NCI-H748 (cell line): ENCODE measurements around the gene SGSM2.

Experiments
- DNase-seq: peaks from one replicate; lab custom pipeline; 2025; ENCODE audit not compliant: unreplicated experiment; lab: John Stamatoyannopoulos, UW

Gene SGSM2

DNA sequence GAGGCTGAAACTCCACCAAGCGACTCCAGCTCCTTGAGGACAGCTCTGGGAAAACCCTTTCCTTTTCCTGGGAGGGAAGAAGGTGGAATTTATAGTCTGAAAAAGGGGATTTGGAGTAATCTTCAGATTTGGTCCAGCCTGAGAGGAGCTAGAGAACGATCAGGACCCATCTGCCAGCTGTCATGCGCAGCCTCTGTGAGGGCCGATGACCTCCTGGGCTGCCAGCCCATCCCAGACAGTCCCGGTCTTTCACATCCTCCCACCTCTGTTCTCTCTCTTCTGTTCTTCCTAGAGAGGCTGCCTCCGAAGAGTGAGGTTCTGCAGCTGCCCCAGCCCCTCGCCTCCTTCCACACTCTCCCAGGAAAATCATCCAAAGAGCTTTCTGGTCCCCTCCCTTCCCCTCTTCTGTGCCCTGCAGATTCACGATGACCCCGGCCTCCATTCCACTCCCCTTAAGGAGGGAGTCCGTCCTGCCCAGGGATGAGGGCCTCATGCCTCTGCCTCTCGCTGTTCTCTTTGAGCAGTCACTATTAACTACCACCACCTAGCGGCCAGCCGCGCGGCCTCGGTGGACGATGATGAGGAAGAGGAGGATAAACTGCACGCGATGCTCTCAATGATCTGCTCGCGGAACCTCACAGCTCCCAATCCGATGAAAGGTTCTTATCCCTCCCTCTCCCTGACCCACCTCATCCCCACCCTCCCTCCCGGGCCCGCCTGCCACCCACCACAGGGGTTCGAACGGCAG, 29.6 kb downstream of the SGSM2 start:
- no peak for DNase-seq

DNA sequence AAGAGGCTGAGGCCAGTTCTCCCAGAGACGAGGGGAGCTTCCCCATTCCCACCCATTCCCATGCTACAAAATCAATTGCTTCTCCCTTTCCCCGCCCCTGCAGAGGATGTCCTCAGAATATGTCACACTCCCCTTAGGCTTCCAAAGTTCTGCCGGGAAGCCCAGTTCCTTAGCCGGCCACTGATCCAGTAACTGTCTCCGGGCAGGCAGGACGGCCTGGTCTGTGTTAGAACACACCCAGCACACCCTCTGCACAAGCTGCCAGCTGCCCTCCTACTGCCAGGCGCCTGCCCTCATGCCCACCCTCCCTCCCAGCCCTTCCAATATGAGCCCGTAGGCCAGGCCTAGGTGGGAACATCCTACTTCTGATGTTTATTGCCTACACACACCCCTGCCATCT, 31.1 kb downstream of the SGSM2 start:
- DNase-seq = no peak

DNA sequence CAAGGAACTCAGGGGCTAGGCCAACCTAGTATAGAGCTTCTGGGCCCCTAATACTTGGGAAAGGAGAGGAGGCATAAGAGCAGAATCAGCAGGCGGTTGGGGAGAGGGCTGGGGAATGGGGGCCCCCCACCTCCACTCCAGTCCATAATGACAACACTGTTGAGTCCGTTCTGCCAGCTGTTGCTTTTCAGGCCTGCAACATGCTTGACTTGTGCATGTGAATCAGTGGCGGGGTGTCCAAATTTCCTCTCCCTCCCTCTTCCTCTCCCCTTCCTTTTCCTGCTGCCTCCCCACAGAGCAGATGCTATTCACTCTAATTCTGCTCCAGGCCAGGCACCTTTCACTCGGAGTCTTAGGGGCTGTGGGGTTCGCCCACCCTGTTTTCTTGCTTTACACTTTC, 31.7 kb downstream of the SGSM2 start:
- DNase-seq = no peak

DNA sequence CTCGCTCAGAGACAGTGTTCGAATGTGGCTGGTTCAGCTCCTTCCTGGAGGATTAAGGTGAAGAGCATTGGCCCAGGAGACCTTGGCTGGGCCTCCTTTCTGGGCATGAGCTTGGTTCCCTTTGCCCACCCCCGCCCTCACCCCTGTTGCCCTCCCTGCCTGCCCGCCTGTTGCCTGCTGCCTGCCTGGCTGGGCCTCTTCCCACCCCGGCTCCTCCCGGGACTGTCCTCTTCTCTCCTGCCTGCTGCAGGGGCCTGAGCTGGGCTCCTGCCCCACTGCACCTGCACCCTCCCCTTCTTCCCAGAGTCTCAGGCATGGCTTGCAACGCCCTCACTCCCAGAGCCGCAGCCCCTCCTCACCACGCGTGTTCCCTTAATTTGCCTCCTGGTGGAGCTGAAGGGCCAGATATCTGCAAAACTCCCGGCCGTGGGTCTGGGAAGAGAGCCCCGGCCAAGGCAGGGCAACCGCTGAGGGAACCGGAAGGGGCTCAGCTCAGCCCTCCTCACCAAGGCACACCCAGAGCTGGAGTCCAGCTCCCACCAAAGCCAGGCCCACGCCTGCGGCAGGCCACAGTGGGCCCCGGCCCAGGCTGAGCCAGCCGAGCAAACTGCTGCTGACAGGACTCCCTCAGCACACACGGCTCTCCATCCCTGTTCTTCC, 32.4 kb downstream of the SGSM2 start:
- no peak for DNase-seq

DNA sequence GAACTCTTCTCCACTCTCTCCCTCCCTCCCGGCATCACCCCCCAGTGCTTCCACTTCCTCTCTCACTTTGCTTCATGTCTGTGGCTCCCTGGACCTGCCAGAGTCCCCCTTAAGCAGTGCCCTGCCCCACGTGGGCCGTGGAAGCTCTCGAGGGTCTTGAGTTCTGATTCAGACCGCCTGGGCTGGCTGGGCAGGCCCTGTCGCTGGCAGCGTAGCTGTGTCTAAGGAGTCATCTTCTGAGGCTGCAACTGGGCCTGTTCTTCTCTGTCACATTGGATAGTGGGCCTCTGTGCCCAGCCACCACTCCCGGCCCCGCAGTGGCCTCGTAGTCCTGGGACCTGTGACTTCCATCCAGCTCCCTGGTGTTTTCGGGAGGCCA, 32.9 kb downstream of the SGSM2 start:
- DNase-seq = no peak

DNA sequence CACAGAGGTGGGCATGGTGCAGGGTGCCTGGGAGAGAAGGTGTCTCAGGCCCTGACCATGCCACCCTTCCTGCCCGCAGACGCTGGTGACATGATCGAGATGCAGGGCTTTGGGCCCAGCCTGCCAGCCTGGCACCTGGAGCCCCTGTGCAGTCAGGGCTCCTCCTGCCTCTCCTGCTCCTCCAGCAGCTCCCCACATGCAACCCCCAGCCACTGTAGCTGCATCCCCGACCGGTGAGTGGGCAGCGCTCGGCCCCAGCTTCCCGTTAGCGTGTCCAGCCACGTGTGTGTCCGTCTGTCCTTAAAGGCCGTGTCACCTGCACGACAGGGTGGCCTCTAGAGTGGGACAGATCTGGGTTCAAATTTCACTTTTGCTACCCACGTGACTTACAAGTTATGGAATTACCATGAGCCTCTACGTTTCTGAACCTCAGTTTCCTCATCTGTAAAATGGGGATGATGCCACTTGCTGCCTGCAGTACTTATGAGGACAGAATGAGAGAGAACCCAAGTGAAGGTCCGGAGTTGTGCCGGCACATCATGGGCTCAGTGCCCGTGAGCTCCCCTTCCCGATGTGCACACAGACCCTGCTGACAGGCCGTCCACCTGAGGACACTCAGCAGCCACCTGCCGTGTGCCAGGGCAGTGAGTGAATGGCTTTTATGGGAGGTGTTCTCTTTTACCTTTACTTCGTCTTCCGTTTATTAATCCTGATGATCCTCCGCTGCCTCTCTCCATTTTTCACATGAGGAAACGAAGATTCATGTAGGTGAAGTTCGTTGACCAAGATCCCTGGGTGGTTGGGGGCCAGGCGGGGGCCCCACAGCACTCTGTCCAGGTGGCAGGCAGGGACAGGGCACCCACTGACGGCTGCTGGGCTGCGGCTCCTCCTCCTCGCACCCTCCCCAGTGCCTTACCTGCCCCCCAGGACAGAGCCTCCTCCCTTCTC, 34.2 kb downstream of the SGSM2 start:
- DNase-seq = no peak

DNA sequence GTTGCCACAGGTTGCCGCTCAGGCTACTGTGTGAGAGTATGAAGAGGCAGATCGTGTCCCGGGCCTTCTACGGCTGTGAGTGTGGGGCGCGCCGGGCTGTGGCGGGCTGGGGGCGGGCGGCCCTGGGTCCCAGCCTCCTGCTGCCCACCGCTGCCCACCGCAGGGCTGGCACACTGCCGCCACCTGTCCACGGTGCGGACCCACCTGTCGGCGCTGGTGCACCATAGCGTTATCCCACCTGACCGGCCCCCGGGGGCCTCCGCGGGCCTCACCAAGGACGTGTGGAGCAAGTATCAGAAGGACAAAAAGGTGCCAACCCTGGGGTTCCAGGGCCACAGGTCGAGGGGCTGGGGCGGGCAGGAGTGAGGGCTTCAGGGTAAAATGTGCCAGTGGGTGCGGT, 34.9 kb downstream of the SGSM2 start:
- no peak for DNase-seq

DNA sequence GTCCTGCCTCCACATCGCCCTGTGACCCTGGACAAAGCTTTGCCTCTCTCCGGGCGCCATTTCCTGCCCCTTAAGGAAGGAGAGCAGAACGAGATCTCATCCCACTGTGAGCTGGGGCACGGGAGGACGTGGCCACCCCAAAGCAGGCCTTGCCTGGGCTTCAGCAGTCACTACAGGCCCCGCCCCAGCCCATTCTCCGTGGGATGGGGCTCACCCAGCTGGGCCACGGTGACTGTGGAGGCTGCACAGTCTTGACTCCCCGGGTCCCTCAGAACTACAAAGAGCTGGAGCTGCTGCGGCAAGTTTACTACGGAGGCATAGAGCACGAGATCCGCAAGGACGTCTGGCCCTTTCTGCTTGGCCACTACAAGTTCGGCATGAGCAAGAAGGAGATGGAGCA, 35.4 kb downstream of the SGSM2 start:
- DNase-seq = no peak

DNA sequence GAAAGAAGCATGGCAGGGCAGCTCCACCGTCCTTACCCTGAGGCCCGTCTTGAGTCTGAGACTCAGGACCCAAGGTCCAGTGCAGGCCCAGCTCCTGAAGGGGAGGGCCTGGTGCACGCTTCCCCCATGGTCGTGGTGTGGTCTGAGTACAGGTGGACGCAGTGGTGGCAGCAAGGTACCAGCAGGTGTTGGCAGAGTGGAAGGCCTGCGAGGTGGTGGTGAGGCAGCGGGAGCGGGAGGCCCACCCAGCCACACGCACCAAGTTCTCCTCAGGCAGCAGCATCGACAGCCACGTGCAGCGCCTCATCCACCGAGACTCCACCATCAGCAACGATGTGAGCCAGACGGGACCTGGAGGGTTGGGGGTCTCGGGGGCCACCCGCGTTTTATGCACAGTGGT, 35.9 kb downstream of the SGSM2 start:
- DNase-seq = no peak

DNA sequence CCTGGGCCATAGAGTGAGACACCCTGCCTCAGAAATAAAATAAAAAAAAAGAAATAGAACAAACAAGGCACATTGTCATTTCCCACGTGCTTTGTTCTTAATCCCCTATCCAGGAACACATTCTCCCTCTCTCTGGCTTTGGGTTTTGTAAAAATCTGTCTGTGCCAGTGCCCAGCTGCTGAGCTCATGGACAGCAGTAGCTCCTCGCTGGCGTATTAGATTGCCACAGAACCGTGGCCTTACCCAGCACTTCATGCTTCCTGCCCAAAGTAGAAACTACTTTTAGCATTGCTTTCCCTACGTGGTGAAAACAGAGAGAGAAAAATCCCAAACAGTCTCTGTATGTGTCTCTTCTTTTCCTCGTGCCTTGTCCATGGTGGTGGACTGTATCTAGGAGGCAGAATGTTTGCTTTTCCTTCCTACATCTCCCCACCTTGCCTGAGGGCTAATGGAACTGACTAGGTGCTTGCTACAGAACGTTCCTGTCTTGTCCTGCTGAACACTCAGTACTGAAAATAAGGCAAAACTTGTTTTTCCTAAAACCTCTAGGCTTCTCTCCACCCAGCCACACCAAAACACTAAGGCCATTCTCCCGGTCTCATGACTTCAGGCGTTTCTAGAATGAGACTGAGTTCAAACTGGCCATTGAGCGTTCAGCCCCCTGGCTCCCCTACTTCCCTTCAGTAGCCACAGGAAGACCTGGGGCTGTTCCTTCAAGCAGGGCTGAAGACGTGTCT, 37.4 kb downstream of the SGSM2 start:
- DNase-seq = no peak

DNA sequence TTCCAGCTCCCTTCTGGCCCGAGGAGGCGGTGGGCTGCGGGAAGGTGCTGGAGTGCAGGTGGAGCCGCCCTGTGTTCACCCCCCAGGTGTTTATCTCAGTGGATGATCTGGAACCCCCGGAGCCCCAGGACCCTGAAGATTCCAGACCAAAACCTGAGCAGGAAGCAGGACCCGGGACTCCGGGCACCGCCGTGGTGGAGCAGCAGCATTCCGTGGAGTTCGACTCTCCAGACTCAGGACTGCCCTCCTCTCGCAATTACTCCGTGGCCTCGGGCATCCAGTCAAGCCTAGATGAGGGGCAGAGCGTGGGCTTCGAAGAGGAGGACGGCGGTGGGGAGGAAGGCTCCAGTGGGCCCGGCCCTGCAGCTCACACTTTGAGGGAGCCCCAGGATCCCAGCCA, 38.1 kb downstream of the SGSM2 start:
- DNase-seq = no peak

DNA sequence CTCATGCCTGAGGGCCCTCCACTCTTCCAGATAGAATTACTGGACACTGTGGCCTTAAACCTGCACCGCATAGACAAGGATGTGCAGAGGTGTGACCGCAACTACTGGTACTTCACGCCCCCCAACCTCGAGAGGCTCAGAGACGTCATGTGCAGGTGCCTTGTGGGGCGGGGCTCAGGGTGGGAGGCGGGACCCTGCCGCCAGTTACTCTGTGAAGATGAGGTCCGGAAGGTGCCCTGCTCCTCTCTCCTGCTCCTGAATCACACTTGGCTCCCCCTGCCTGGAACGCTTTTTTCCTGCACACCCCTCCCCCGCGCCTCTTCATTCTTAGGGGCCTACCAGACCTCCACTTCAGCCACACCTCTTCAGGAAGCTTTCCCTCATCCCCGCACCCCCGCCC, 38.8 kb downstream of the SGSM2 start:
- DNase-seq = no peak

DNA sequence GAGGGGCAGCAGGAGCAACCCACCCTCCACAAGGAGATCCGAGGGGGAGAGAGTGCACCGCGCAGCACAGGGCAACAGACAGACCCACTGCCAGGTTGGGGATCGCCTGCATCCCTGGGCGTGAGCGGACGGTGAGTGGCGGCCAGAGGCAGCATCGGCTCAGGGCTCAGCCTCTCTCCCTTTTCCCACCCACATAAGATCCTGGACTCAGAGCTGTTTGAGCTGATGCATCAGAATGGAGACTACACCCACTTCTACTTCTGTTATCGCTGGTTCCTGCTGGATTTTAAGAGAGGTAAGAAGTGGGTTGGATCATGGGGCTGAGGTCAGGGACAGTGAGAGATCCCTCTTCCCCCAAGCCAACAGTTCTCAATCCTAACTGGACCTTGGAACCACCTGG, 40.4 kb downstream of the SGSM2 start:
- DNase-seq = no peak

DNA sequence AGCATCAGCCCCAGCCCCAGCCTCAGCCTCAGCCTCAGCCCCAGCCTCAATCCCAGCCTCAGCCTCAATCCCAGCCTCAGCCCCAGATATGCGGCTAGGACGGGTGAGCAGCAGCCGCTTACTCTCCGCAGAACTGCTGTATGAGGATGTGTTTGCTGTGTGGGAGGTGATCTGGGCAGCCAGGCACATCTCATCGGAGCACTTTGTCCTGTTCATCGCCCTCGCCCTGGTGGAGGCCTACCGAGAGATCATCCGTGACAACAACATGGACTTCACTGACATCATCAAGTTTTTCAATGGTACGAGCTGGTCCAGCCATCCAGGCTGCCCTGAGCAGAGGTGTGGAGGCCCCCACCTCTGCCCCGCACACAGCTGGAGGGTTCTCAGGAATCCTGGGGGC, 41.6 kb downstream of the SGSM2 start:
- no peak for DNase-seq

DNA sequence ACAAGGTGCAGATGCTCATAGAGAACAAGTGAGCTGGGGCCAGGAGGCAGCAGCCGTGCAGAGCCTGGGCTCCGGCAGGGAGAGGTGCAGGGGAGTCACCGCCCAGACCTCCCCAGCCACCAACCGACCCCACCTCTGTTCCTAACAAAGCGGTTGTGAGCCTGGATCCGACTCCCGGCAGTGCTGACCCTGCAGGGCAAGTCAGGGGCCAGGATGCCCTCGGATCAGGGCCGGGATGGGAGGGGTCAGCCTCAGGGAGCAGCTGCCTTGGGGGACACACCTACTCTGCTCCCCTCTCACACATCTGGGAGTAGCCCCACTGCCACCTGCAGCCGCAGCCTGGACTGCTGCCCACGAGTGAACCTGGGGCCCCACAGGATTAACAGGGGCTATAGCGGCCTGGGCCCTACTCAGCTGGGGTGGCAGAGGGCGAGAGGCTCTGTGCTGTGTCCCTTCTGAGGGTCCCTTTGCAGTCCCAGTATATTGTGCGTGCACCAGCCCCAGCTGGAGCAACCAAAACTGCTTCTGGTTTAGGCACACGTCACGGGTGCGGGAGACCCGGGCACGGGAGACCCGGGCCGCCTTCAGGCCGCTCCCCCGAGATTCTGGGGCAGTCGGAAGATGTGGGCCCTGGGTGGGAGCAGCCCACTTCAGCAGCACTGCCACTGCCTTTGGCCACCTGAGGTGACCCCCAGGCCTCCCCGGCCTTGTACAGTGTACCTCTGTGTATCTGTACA, 42.4 kb downstream of the SGSM2 start:
- DNase-seq = no peak

DNA sequence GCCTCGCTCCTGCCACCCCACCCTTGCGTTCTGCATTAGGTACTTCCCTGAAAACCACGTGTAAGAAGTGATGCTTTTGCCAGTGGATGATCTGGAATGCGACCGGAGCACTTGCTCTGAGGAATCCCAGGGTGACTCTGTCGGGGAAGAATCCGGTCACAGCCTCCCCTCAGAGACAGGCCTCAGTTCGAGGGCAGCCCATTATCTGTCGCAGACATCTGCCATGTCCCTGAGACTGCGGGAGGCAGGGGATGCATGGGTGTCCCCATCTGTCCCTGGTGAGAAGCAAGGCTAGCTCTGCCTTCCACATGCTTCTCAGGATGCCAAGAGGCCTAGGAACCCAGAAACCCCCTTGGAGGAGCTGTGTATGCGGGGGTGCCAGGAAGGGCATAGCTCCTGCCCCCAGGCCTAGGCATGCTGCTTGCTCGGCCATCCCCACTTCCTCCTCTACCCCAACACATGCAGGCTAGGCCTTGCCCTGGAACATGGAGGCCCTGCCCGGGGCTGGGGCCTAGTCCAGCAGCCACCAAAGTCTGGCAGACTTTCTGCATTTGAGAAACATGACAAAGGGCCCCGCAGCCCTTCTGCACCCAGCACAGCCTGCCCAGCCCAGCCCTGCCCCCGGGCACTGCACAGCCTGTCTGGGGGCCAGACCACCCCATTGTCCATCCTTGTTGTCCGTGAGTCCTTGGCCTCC, 43.1 kb downstream of the SGSM2 start:
- DNase-seq = no peak

DNA sequence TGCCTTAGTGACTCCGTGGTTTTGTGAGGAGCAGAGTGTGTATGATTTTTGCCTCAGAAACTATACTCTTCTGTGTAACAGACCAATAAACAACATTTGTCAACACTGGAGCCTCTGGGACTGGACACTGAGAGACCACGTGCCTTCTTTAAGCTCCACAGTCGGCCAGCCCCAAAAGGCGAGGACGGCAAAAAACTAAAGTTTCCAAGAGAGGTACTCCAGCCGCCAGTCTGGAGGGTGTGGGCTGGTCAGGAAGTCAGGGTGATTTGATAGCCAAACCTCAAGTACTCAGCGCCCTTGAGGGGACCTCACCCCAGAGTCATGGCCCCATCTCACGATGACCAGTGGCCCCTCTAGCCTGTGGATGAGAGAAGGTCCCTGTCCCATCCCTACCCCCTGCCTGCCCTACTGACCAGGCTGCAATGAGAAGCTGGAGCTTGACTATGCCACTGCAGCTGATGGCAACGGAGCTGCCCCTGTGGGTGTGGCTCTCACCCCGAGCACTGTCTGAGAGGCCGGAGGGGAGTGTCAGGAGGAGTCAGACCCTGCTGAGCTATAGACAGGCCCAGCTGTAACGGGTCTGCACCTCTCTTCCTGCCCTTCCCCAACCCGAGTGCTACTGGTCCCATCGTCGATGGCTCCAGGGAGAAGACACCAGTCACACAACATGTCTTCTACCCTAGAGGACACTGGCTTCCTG, 43.8 kb downstream of the SGSM2 start:
- DNase-seq = no peak

DNA sequence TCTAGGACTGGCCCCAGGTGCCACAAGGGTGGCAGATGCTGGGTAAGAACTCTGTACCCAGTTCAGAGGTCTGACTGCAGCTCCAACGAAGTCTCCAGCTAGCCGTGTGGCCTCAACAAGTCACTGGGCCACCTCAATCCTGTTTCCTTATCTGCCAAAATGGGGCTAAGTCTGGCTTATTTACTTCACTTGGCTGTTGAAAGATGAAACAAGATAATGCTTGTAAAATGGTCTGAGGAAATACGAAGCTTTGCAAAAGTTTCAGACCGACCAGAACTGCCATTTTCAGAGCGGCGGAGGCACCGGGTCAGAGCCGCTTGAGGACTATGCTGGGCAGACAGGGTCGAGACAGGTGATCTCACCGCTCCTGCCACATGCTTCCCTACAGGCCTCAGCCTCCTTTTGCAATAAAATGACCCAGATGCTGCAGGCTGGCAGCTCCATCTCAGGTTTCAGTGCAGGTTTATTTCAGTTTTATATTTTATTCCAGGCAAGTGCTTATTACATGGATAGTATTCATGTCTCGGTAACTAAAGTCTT, 46.4 kb downstream of the SGSM2 start:
- DNase-seq = no peak
